GM19238 (cell line): ENCODE results near the gene COL26A1.
"Not testable (repeated sequence)": the region's sequence is repeated elsewhere in the genome, so short reads cannot be mapped to it uniquely, and the experiment has no call there.

Experiments
- DNase-seq: peaks from one replicate; pipeline ENCODE4 v3.0.0; 2011; ENCODE audit warnings: low spot score; ENCODE audit not compliant: insufficient read length

COL26A1 gene

DNA sequence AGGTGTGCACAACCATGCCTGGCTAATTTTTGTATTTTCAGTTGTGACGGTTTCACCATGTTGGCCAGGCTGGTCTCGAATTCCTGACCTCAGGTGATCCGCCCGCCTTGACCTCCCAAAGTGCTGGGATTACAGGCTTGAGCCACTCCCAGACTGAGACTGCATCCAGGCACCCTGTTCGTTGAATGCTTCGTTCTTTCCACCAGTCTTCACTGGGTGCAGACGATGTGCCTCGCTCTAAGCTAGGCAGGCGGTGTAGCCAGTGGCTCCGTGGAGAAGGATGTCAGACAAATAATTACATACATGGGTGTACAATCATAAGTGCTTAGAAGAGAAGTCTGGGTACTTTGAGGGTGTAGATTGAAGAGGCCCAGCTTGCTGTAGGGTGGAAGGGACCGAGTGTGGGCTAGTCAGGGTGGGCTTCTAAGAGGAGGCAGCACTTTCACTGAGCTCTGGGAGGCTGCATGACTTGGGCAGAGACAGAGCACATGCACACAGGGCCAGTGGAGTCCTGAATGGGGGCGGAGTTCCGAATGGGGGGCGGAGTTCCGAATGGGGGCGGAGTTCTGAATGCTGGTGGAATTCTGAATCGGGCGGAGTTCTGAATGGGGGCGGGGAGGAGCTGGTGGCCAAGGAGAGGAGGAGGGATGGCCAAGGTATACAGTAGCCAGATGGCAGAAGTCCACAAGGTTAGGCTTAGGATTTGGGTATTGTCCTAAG lies 74.3 kb downstream of the COL26A1 start:
- no peak for DNase-seq

DNA sequence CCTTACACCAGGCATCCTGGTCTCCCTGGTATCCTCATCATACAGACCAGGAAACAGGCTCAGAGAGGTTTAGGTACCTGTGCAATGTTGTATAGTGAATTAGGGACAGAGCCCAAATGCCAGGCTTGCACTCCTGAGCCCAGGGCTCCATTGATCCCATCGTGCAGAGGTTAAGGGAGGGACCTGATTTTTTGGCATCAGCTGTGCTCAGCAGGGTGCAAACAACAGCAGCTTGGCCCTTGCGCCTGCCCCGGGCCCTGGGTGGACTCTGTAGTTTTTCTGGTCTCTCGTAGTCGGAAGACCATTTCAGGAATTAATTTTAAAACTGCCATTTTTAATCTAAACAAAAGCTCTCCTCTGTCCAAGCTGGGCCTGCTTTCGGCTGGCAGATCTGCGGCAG lies 79.2 kb downstream of the COL26A1 start:
- no peak for DNase-seq

DNA sequence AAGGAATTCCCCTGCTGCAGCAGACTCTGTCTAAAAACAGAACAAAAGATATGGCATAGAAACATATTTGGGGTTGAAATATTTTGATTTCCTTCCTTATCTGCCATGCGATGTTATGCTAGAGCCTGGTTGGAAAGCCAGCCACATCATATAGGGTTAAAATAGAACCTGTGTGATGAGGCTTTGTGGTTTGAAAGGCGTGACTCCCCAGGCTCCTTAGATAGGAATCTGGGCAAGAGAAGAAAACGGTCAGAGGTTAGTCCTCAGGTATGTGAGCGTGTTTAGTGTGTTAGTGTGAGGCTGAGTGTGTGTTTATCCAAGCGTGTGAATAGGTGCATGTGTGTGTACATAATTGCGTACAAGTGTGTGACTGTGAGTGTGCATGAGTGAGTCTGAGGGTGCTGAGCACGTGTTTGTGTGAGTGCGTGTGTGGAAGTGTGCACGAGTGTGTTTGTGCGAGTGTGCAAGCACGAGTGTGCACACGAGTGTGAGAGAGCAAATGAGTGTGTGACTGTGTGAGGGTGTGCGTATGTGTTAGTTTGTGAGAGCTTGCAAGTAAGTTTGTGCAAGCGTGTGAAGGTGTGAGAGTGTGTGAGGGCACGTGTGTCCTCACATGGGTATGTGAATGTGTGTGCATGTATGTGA lies 79.9 kb downstream of the COL26A1 start:
- DNase-seq: no peak

DNA sequence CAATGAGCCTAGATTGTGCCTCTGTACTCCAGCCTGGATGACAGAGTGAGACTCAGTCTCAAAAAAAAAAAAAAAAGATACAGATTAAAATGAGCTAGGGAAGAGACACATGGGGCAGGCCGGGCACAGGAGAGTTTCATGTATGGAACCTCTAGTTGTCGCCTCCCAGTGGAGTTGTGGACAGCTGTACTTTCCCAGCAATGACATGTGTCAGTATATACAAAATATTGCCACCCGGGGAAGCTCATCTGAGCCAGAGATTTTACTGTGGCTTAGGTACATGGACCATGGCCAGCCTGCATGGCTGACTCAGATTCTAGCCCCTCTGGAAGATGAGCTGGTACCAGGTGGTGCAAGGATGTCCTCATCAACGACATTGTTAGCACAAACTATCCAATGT lies 87.4 kb downstream of the COL26A1 start:
- DNase-seq: no peak

DNA sequence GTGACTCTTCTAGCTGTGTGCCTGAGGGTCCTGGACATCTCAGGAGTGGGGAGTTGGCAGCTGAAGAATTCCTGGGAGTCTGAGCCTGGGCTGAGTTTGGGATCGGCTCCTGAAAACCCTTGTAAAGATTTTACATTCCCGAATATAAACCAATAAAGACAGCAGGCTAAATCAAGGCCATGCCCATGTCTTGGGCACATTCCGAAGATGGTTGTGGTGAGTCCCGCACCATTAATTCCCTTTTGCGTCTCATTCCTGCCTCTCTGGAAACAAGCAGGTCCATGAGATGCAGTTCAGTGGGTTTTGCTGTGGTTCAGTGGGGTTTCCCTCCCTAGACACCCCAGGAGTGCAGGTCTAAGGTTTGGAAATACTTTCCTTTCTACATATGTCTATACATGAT lies 90.9 kb downstream of the COL26A1 start:
- no peak for DNase-seq

DNA sequence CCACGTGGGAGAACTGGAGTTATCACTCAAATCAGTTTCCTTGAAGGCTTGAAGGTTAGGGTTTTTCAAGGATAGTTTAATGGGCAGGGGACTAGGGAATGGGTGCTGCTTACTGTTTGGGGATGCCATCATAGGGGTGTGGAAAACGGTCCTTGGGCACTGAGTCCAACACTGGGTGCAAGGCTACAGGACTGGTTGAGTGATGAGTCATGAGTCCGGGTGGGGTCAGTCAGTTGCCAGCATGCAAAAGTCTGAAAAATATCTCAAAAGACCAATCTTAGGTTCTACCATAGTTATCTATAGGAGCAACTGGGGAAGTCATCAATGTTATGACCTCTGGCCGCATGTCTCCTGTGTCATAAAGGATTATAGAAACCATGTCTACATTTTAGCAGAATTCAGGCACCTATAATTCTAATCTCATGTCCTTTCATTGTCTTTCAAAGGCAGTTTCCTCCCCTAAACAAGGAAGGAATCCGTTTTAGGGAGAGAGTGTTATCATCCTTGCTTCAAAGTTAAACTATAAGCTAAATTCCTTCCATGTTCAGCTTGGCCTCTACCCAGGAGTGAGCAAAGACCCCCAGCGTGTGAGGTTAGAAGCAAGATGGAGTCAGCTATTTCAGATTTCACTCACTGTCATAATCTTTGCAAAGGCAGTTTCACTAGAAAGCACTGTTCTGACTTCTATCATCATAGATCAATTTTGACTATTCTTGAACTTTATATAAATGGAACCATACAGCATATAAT lies 94.5 kb downstream of the COL26A1 start:
- no peak for DNase-seq

DNA sequence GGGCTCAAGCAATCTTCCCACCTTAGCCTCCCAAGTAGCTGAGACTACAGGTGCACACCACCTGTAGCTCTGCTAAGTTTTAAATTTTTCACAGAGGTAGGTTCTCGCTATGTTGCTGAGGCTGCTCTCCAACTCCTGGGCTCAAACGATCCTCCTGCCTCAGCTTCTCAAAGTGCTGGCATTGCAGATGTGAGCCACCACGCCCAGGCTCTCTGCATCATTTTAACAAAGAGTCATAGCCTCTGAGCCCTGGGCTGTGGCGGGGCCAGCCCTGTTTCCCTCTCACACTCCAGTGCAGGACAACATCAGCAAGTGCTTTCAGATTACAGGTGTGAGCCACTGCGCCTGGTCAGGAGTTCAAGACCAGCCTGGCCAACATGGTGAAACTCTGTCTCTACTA lies 102.5 kb downstream of the COL26A1 start:
- DNase-seq: no peak

DNA sequence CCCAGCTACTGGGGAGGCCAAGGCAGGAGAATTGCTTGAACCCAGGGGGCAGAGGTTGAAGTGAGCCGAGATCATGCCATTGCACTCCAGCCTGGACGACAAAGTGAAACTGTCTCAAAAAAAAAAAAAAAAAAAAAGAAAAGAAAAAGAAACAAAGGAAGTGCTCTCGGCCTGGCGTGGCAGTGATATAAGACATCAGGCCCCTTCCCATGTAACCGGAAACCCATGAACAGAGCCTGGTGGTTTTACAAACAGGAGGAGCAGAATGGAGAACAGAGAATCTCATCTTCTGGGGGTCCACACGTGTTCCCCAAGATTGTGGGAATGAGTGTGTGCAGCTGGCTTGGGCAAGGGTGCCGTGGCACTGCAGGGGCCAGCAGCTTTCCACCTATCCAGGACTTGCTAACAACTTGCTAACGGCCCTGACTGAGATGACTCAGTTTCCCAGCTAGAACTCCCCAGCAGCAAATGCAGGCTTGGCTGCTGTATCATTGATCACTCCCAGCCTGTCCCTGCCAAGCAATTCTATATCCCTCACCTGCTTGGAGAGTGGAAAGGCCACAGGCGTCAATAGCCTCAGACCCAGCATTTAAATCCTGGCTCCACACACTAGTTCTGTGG lies 103.0 kb downstream of the COL26A1 start:
- no peak for DNase-seq

DNA sequence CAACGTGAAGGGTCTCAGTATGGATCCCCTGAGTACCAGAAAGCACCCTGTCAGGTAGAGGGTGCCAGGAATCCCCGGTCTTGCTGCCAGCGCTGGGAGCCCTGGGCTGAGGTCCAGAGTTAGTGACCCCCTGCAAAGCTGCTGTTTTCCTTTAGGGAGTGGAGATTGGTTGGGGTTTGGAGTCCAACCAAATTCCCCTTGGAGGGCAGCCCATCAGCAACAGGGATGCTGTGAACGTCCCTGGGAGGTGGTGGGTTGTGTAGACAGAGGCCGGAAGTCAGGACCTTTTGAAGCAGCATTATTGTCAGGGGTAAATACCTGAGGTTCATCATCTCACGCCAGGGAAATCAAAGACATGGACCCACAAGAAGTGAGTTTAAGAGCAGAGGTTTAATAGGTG lies 104.2 kb downstream of the COL26A1 start:
- no peak for DNase-seq

DNA sequence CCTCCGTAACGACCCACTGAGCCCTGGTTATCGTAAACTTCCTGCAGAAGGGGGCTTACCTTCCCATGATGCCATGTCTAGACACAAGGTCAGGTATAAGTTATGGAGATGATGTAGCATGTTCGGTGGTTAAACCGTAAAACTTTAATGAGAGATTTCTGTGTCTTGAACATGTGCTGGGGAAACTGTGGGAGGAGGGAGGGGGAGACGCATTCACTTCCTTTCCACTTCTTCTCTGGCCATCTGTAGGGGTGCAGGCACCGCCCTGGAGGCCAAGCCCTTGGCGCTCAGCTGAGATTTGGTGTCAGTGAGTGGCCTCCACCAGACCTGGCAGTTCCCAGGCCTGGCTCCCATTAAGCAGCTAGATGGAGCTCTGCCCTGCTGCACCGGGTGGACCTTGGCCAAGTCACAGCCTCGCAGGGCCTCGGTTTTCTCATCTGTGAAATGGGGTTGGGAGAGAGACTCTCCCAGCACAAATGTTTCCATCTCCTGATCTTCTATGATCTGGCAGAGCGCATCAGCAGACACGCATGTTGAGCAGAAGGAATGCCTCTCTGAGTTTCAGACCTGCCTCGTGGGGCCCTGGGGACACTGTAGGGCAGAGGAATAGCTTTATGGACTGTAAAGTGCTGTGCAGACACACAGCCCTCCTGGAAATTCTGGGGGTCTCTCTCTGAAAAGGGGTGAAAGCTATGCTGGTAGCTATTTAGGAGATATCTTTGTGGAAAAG lies 106.0 kb downstream of the COL26A1 start:
- no peak for DNase-seq

DNA sequence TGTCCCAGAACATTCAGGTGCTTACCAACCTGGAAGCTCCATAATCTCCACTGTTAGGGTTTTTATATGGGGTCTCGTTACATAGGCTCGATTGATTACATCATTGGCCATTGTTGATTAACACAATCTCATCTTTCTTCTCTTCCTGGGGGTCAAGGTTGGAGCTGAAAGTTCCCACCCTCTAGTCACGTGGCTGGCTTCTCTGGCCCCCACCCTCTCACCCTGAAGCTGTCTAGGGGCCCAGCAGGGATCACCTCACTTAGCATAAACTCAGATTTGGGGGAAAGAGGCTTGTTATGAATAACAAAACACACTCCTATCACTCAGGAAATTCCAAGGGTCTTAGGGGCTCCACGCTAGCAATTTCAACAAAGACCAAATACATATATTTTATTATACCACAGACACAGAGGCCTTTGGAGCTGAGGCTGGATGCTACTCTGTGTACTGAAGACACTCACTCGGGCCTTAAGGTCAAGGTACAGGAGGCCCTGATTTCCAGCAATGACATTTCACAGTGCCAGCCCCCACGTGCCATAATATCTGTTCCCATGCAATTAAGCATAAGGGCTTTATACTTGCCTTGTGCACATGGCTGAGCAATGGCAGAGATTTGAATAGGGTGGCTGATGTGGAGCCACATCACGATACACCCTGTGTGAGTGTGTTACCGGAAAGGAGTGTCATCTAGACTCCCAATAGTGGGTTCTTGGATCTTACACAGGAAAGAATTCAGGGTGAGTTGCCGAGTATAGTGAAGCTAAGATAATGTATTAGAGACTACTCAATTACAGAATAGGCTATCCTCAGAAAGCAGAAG lies 108.2 kb downstream of the COL26A1 start:
- no peak for DNase-seq

DNA sequence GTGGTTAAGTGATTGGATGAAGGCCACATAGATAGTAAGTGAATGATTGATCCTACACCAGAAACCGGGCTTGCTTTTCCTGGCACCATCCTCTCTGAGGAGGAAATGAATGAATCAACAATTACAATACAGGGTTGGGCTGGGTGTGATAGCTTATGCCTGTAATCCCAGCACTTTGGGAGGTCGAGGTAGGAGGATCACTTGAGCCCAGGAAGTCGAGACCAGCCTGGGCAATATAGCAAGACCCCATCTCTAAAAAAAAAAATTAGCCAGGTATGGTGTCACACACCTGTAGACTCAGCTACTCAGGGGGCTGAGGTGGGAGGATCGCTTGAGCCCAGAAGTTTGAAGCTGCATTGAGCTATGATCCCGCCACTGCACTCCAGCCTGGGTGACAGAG lies 111.5 kb downstream of the COL26A1 start:
- no peak for DNase-seq

DNA sequence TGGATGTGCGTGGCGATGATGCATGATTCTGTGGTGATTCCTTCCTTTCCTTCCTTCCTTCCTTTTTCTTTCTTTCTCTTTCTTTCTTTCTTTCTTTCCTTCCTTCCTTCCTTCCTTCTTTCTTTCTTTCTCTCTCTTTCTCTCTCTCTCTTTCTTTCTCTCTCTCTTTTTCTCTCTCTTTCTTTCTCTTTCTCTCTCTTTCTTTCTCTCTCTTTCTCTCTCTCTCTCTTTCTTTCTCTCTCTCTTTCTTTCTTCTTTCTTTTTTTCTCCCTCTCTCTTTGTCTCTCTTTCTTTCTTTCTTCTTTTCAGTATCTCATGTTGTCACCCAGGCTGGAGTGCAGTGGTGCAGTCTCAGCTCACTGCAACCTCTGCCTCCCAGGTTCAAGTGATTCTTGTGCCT lies 113.0 kb downstream of the COL26A1 start:
- DNase-seq: not testable (repeated sequence)

DNA sequence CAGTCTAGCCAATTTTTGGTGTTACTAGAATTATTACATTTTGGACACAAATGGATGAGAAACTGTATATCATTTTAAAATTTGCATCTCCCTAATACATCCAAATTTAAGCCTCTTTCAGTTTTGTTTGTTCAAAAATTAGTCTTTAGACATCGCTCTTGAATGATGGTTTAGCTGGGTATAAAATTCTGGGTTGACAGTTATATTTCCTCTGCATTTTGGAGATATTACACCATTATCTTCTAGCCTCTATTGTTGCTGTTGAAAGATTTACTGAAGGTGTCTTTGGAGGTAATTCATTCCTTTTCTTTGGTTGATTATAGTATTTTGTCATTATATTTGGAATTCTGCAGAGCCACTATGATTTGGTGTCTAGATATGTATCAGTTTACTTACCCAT lies 116.5 kb downstream of the COL26A1 start:
- DNase-seq: no peak

DNA sequence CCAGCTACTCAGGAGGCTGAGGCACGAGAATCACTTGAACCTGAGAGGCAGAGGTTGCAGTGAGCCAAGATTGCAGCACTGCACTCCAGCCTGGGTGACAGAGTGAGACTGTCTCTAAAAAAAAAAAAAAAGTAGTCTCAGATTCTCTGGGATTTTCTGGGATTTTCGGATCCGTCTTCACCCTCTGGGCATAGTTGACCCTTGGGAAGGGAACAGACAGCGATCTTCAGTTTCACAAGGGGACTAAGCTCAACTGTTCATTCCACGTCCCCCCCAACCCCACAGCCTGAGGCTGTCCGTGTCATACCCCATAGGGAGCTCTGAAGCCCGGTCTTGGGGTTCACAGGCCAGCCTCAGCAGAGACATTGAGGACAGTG lies 123.4 kb downstream of the COL26A1 start:
- DNase-seq: not testable (repeated sequence)

DNA sequence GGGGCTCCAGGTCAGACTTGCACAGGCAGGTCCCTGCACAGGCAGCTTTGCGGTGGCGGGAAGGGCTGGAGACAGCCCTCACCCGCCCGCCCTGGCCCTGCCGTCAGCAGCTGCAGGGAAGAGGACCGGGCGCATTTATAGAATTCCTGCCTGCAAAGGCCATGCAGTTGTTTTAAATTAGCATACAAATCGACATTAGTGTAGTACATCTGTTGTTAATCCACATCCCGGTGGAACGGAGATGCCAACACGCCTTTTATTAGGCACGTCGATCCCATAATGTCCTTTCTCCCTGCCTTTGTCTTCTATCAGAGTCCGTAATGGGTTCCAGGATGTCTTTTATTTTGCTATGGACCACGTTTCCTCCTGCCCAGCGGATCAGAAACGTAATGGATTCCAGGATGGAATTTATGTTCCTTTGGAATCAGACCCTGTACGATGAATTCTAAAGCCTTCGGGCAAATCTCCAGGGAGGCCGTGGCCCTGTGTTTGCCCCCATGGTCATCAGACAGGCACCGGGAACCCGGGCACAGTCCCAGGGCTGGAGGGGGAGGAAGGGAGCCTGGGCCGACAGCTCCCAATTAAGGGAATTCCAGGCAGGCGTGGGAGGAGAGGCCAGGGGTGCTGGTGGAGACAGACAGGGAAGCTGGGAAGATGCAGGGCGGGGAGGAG lies 123.9 kb downstream of the COL26A1 start:
- no peak for DNase-seq

DNA sequence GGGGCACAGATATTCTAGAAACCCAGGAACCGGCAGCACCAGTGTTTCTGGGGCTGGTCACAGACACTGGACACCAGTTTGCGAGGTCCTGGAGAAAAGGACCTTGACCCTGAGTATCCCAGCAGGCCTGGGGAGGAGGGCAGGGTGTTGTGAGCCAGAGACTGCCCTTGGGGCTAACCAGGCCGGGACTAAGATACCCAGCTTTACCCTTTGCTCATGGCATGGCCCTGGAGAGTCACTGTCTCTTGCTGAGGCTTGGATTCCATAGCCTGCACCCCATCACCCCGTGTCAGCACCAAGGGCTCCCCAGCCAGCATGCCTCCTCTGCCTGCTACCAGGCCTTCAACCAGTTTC lies 124.4 kb downstream of the COL26A1 start:
- DNase-seq: no peak

DNA sequence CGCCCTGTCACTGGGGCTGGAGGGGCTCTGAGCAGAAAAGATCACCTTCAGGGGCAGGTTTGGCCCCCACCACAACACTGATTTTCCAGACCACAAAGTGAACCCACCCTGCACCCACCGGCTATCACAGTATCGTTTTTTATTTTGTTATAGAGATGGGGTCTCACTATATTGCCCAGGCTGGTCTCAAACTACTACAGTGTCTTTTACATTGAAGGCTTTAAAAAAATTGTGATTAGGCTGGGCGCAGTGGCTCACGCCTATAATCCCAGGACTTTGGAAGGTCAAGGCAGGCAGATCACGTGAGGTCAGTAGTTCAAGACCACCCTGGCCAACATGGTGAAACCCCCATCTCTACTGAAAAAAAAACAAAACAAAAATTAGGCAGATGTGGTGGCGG lies 125.1 kb downstream of the COL26A1 start:
- no peak for DNase-seq

DNA sequence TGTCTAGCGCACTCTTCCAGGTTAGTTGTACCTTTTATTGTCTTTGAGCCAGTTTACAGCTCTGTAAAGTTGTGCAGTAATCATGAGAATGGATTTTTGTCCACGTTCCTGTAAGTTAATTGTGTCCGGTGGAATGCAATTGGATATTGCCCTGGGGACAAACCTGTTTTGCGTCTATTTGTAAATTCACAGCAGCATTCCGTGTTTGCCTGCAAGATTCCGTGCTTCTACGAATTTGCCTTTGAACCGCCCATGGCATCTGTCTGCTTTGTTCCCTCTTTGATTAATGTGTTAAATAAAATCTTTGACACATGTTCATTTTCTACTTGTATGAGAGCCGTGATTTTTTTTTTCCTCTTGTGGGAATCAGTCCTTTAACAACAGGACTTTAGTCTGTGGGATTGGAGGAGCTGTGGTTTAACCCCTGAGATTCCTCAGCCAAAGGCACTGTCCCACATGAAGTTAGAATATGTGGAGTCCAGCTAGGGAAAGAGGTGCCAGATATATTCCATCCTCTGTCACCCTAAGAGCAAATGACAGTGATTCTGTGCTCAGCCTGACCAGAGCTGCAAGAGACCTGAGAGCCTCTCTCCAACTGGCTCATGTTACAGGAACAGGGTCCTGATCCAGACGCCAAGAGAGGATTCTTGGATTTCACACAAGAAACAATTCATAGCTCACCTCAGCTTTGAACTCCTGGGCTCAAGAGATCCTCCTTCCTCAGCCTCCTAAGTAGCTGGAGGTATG lies 126.3 kb downstream of the COL26A1 start:
- no peak for DNase-seq
